ENCODE data around the gene ARL15. TPM values are rescaled to one million over a fixed set of nuclear protein-coding genes. Genes with fewer than 3 reads are reported as not detected.

The ARL15 gene
- total and polyA plus RNA-seq, 2 donors (not counting 3 experiments of a cell fraction or from before 2014, with no cell fraction given) = 11.9 to 24.4 TPM

GRCh38 chr5:53970475-53970874 lies 339.9 kb downstream of the ARL15 start:
- BruUV-seq (replicated peaks) = no TSS peak

More at GRCh38 chr5:53970475-53970874, 339.9 kb downstream of the ARL15 start:
- Histone ChIP-seq H3K9me1 (replicated peaks; ENCODE audit: control insufficient read depth, extremely low read depth, insufficient read depth, low read length) (no peaks in the 10 kb centered on the region), H4K20me1 (replicated peaks; ENCODE audit: control insufficient read depth, extremely low read depth, insufficient read depth, low read length) (no peaks in the 10 kb centered on the region), H3K79me2 (ENCODE audit: control insufficient read depth, insufficient read depth, low read length) (no peaks in the 10 kb centered on the region), H3K36me3 (ENCODE audit: control insufficient read depth in 2 of 2, extremely low read depth in 1 of 2, insufficient read depth in 2 of 2, low read length in 2 of 2) (no peaks in the 10 kb centered on the region), H3K9me3 (replicated peaks; ENCODE audit: control insufficient read depth, insufficient read depth, low read length) (no peaks in the 10 kb centered on the region), H3K27me3 (ENCODE audit: control insufficient read depth in 2 of 2, insufficient read depth in 2 of 2, low read length in 2 of 2) (no peaks in the 10 kb centered on the region), H3K27ac (ENCODE audit: insufficient read depth, low read depth, low read length) (no peak overlapping the region), H3K4me1 (ENCODE audit: control insufficient read depth, extremely low read depth, insufficient read depth, low read length) (no peaks in the 10 kb centered on the region), H3K4me3 (replicated peaks in 1 of 3; ENCODE audit: insufficient read depth in 1 of 3, low read depth in 1 of 3, low read length in 3 of 3) (no peak overlapping the region), H3K4me2 (ENCODE audit: insufficient read depth, low read length) (no peak overlapping the region), H3K9ac (replicated peaks; ENCODE audit: extremely low read depth, insufficient read depth, low read length) (no peak overlapping the region), H2AFZ (ENCODE audit: low read depth, low read length) (no peak overlapping the region)
- intact Hi-C loops (cut with micrococcal nuclease) = no loop called here
- ChIA-PET CTCF (interaction anchor here (1.3 kb wide), 1 partner anchor 9 kb away, joined by 3 read pairs; no protein-coding TSS in a partner anchor), POLR2A (no interaction called here)
- dilution Hi-C loops (cut with MboI; ENCODE audit: extremely low pct_ligation_motif_present, low sequenced_read_pairs) = no loop called here
- DNase-seq (ENCODE audit: low read depth, low spot score) (no peak), FAIRE-seq (no peak)
- TF ChIP-seq POLR2A (IDR thresholded peaks at IDR 0.05; ENCODE audit: low read depth, low read length) (no peak), CTCF (IDR thresholded peaks at IDR 0.05; ENCODE audit: extremely low read depth in 1 of 2, insufficient read depth in 1 of 2, low read depth in 1 of 2, low read length in 2 of 2) (no peak), EZH2 (IDR thresholded peaks at IDR 0.05; ENCODE audit: borderline replicate concordance, low read depth, low read length, severe bottlenecking) (no peak), MAX (IDR thresholded peaks at IDR 0.05; ENCODE audit: insufficient read depth, insufficient read length) (no peak), JUN (IDR thresholded peaks at IDR 0.05; ENCODE audit: borderline replicate concordance, insufficient read depth, insufficient read length, low read depth) (no peak), FOS (IDR thresholded peaks at IDR 0.05; ENCODE audit: borderline replicate concordance, insufficient read depth, low read length) (no peak), MYC (IDR thresholded peaks at IDR 0.05; ENCODE audit: low read depth, low read length) (no peak), GATA2 (IDR thresholded peaks at IDR 0.05; ENCODE audit: insufficient read depth, insufficient read length, low read depth, low read length) (no peak), POLR2AphosphoS5 (IDR thresholded peaks at IDR 0.05; ENCODE audit: insufficient read depth, low read depth, low read length) (no peak)

Data from endothelial cell of umbilical vein (primary cell).